Kidney (tissue), 14 donors: ENCODE results near the gene RREB1. TPM values are rescaled to one million over a fixed set of nuclear protein-coding genes. Genes with fewer than 3 reads are reported as not detected.
A peak's percentile ranks its signal among the peaks of the same experiment; 100 is the strongest.
"Not testable (repeated sequence)": the region's sequence is repeated elsewhere in the genome, so short reads cannot be mapped to it uniquely, and the experiment has no call there.

Experiments used
- DNase-seq, 5 donors: peaks; one replicate each; pipeline ENCODE4 v3.0.0-alpha.2; 2013 to 2020
- FAIRE-seq: peaks from 2 replicates; lab custom pipeline; 2012; peaks lifted over from hg19 to GRCh38; lab: Jason Lieb, UNC
- H3K27ac ChIP-seq, 2 donors: one replicate each; pipeline ENCODE4 v1.7.0; 2013; ENCODE audit warnings: low read depth in 2 of 2, low read length in 2 of 2, inconsistent platforms in 1 of 2
- H3K27me3 ChIP-seq: one replicate; pipeline ENCODE4 v1.7.1; 2013; ENCODE audit warnings: low read length, inconsistent platforms; ENCODE audit not compliant: control insufficient read depth, insufficient read depth
- H3K36me3 ChIP-seq, 3 donors: one replicate each; pipeline versions ENCODE4 v1.7.0 to v1.7.1; 2013; ENCODE audit warnings: low read length in 3 of 3, control low read depth in 1 of 3, inconsistent platforms in 1 of 3; ENCODE audit not compliant: insufficient read depth in 3 of 3, control insufficient read depth in 2 of 3
- H3K4me1 ChIP-seq, 3 donors: one replicate each; pipeline versions ENCODE4 v1.7.0 to v1.7.1; 2013; ENCODE audit warnings: low read length in 3 of 3, inconsistent platforms in 1 of 3, low read depth in 1 of 3; ENCODE audit not compliant: control insufficient read depth in 2 of 3, insufficient read depth in 2 of 3
- H3K4me3 ChIP-seq, 3 donors: one replicate each; pipeline versions ENCODE4 v1.7.0 to v1.8.1; 2013; ENCODE audit warnings: low read length in 3 of 3, control low read depth in 1 of 3, inconsistent platforms in 1 of 3
- H3K9ac ChIP-seq, 3 donors: one replicate each; pipeline versions ENCODE4 v1.7.0 to v1.7.1; 2013; ENCODE audit warnings: low read length in 3 of 3, control low read depth in 1 of 3, inconsistent platforms in 1 of 3
- H3K9me3 ChIP-seq, 3 donors: one replicate each; pipeline versions ENCODE4 v1.7.0 to v1.7.1; 2013; ENCODE audit warnings: low read length in 3 of 3, control low read depth in 1 of 3, inconsistent platforms in 1 of 3; ENCODE audit not compliant: control insufficient read depth in 2 of 3, insufficient read depth in 1 of 3
- CTCF ChIP-seq: IDR thresholded peaks from 3 replicates; pipeline ENCODE4 v1.5.1; 2012; ENCODE audit warnings: mild to moderate bottlenecking, moderate library complexity, borderline replicate concordance; ENCODE audit not compliant: insufficient read depth; ENCODE audit errors: extremely low read depth
- intact Hi-C: fragments of 100-400 bp; cut with DNase I; formaldehyde crosslinking; loops from one replicate; pipeline ENCODE4 v1.11.1; 2022
- polyA plus RNA-seq: library from polyadenylated mRNA; stranded (reverse); fragments of 350-450 nt; fragmentation: Illumina TruSeq; extraction: RNeasy Lipid Tissue Mini Kit (QIAGEN cat#74804); gene quantifications from one replicate; pipeline ENCODE4 v1.2.3, GENCODE V29; 2014; ENCODE audit warnings: low read depth, low replicate concordance; ENCODE audit not compliant: insufficient read depth
- total RNA-seq: library from RNA; stranded (reverse); fragmentation: NEBNext Ultra II Directional; extraction: Animal tissue kit (Norgen Biotek cat#: 25700); gene quantifications from one replicate; pipeline ENCODE4 v1.2.1, GENCODE V29; 2021
- donor health status: control.
- donor health status: control.
- donor health status: control.
- donor health status: control.
- donor health status: control.
- donor health status: DM: yes; HTN: yes; CAD: no.
- donor health status: Normal renal cell carcinoma (clear cell type).

Gene RREB1
- total and polyA plus RNA-seq, 2 donors from 2014 or later: 5.9 to 56.5 TPM

- FAIRE-seq: no peak
- no peaks in the 10 kb centered on the region for H3K36me3 ChIP-seq
- H3K4me1 ChIP-seq: no peaks in the 10 kb centered on the region
- no peaks in the 10 kb centered on the region for H3K9me3 ChIP-seq
- no peak overlapping the region for H3K9ac ChIP-seq
- TF ChIP-seq CTCF: no peak
- intact Hi-C loops: no loop called here
- H3K27me3 ChIP-seq: no peaks in the 10 kb centered on the region
- peak in 2 of 5 donors; percentile 19 to 64 for DNase-seq
- no peak overlapping the region for H3K4me3 ChIP-seq
- no peak overlapping the region for H3K27ac ChIP-seq
These were observed 162.8 kb downstream of the RREB1 start for GRCh38 chr6:7270320-7271204.

GRCh38 chr6:7271205-7271534, 163.4 kb downstream of the RREB1 start:
- H3K4me1 ChIP-seq: no peaks in the 10 kb centered on the region
- DNase-seq (peak in 1 of 5 donors; percentile 15), FAIRE-seq (no peak)
- H3K4me3 ChIP-seq: no peak overlapping the region
- no peak overlapping the region for H3K9ac ChIP-seq
- no peaks in the 10 kb centered on the region for H3K27me3 ChIP-seq
- intact Hi-C loops: no loop called here
- no peaks in the 10 kb centered on the region for H3K36me3 ChIP-seq
- H3K9me3 ChIP-seq: no peaks in the 10 kb centered on the region
- no peak overlapping the region for H3K27ac ChIP-seq
- no peak for TF ChIP-seq CTCF

GRCh38 chr6:7273709-7274108, 165.9 kb downstream of the RREB1 start:
- no peaks in the 10 kb centered on the region for H3K27me3 ChIP-seq
- H3K4me3 ChIP-seq: no peak overlapping the region
- no peaks in the 10 kb centered on the region for H3K4me1 ChIP-seq
- TF ChIP-seq CTCF: no peak
- intact Hi-C loops: no loop called here
- H3K36me3 ChIP-seq: no peaks in the 10 kb centered on the region
- DNase-seq: peak in 2 of 5 donors; percentile 34 to 48
- H3K27ac ChIP-seq: no peak overlapping the region
- H3K9me3 ChIP-seq: no peaks in the 10 kb centered on the region
- no peak for FAIRE-seq
- H3K9ac ChIP-seq: no peak overlapping the region

- H3K9ac ChIP-seq, H3K27ac ChIP-seq, H3K4me3 ChIP-seq, H3K4me1 ChIP-seq, FAIRE-seq, H3K27me3 ChIP-seq, H3K9me3 ChIP-seq, H3K36me3 ChIP-seq, intact Hi-C loops: not testable (repeated sequence)
- peak in 2 of 5 donors; percentile 11 to 15 for DNase-seq
These were observed 166.8 kb downstream of the RREB1 start for GRCh38 chr6:7274525-7274924.
